IMR-90 (cell line): ENCODE results near the gene MAP3K13.

Source experiments
- BHLHE40 ChIP-seq: fragments of 150-350 bp; IDR thresholded peaks from 2 replicates; pipeline ENCODE4 v1.6.1; 2016; ENCODE audit warnings: mild to moderate bottlenecking, low read depth, low read length
- CEBPB ChIP-seq: IDR thresholded peaks from 2 replicates; pipeline ENCODE4 v1.6.1; 2012; ENCODE audit warnings: low read depth, low read length, improper control_type of control experiment
- CTCF ChIP-seq: conservative IDR thresholded peaks from 2 replicates; pipeline ENCODE4 v1.5.1; 2012; ENCODE audit warnings: mild to moderate bottlenecking, low read depth, low read length, improper control_type of control experiment
- MAFK ChIP-seq: IDR thresholded peaks from 2 replicates; pipeline ENCODE4 v1.6.1; 2012; ENCODE audit warnings: low read depth, low read length, improper control_type of control experiment
- MAZ ChIP-seq: IDR thresholded peaks from 2 replicates; pipeline ENCODE4 v1.6.1; 2012; ENCODE audit warnings: low read depth, mild to moderate bottlenecking, low read length, improper control_type of control experiment, moderate library complexity, borderline replicate concordance
- MXI1 ChIP-seq: IDR thresholded peaks from 2 replicates; pipeline ENCODE4 v1.6.1; 2012; ENCODE audit warnings: low read depth, mild to moderate bottlenecking, low read length, moderate library complexity, borderline replicate concordance
- NFE2L2 ChIP-seq: fragments of 150-350 bp; IDR thresholded peaks from 2 replicates; pipeline ENCODE4 v1.6.1; 2016; ENCODE audit warnings: low read depth, mild to moderate bottlenecking, low read length
- POLR2A ChIP-seq: IDR thresholded peaks from 2 replicates; pipeline ENCODE4 v1.6.1; 2012; ENCODE audit warnings: mild to moderate bottlenecking, low read depth, low read length
- RAD21 ChIP-seq: IDR thresholded peaks from 2 replicates; pipeline ENCODE4 v1.6.1; 2012; ENCODE audit warnings: low read length, improper control_type of control experiment
- RCOR1 ChIP-seq: IDR thresholded peaks from 2 replicates; pipeline ENCODE4 v1.6.1; 2012; ENCODE audit warnings: mild to moderate bottlenecking, low read length, improper control_type of control experiment; ENCODE audit not compliant: insufficient replicate concordance
- RFX5 ChIP-seq: IDR thresholded peaks from 2 replicates; pipeline ENCODE4 v1.8.0; 2012; ENCODE audit warnings: low read depth, mild to moderate bottlenecking, low read length, moderate library complexity
- SMC3 ChIP-seq: fragments of 150-350 bp; IDR thresholded peaks from 2 replicates; pipeline ENCODE4 v1.6.1; 2016; ENCODE audit warnings: low read depth, mild to moderate bottlenecking, antibody characterized with exemption, low read length, moderate library complexity
- USF2 ChIP-seq: fragments of 150-350 bp; IDR thresholded peaks from 2 replicates; pipeline ENCODE4 v1.6.1; 2017; ENCODE audit warnings: mild to moderate bottlenecking, antibody characterized with exemption, low read length, low read depth

- TF ChIP-seq CTCF (no peak), RCOR1 (no peak), RFX5 (no peak), POLR2A (no peak), MXI1 (no peak), RAD21 (no peak), BHLHE40 (no peak), USF2 (no peak), SMC3 (no peak), NFE2L2 (no peak), MAFK (no peak), CEBPB (peak; percentile 42; the same call in 1 of the 2 replicates), MAZ (no peak)
Observed at GRCh38 chr3:185406121-185406620, 43.2 kb downstream of the MAP3K13 start.
